DMS79 (cell line): ENCODE results near the gene BTLA.
"Not testable (repeated sequence)": the region's sequence is repeated elsewhere in the genome, so short reads cannot be mapped to it uniquely, and the experiment has no call there.

ENCODE experiments used
- DNase-seq: peaks from one replicate; lab custom pipeline; 2025; lab: John Stamatoyannopoulos, UW

Gene BTLA

GRCh38 chr3:112491373-112491772 is 7.9 kb downstream of the BTLA start:
- DNase-seq, result no peak

- no peak for DNase-seq
Observed at GRCh38 chr3:112489674-112490479, 9.4 kb downstream of the BTLA start.

GRCh38 chr3:112486811-112487505 is 12.3 kb downstream of the BTLA start:
- no peak for DNase-seq

GRCh38 chr3:112484352-112484751 is 14.9 kb downstream of the BTLA start:
- DNase-seq, result no peak

- no peak for DNase-seq
Observed at GRCh38 chr3:112482675-112483074, 16.6 kb downstream of the BTLA start.

GRCh38 chr3:112481302-112481721 is 18.0 kb downstream of the BTLA start:
- DNase-seq, result no peak

GRCh38 chr3:112477891-112478290 is 21.4 kb downstream of the BTLA start:
- DNase-seq, result no peak

GRCh38 chr3:112476346-112476745 is 22.9 kb downstream of the BTLA start:
- DNase-seq, result no peak

GRCh38 chr3:112474796-112475195 is 24.5 kb downstream of the BTLA start:
- no peak for DNase-seq

- no peak for DNase-seq
Observed at GRCh38 chr3:112472691-112473090, 26.6 kb downstream of the BTLA start.

GRCh38 chr3:112471596-112472325 is 27.5 kb downstream of the BTLA start:
- no peak for DNase-seq

- DNase-seq, result no peak
Observed at GRCh38 chr3:112470788-112471187, 28.5 kb downstream of the BTLA start.

GRCh38 chr3:112469671-112470070 is 29.6 kb downstream of the BTLA start:
- DNase-seq, result no peak

GRCh38 chr3:112467539-112467938 is 31.7 kb downstream of the BTLA start:
- DNase-seq, result no peak

GRCh38 chr3:112466020-112466419 is 33.3 kb downstream of the BTLA start:
- DNase-seq, result no peak

GRCh38 chr3:112464264-112464663 is 35.0 kb downstream of the BTLA start:
- no peak for DNase-seq

- no peak for DNase-seq
Observed at GRCh38 chr3:112463250-112463649, 36.0 kb downstream of the BTLA start.

- DNase-seq, result not testable (repeated sequence)
Observed at GRCh38 chr3:112461787-112462186, 37.5 kb downstream of the BTLA start.

- DNase-seq, result no peak
Observed at GRCh38 chr3:112460519-112461195, 38.6 kb downstream of the BTLA start.

- DNase-seq, result no peak
Observed at GRCh38 chr3:112459750-112460149, 39.5 kb downstream of the BTLA start.

- DNase-seq, result no peak
Observed at GRCh38 chr3:112456147-112456546, 43.1 kb downstream of the BTLA start.

- no peak for DNase-seq
Observed at GRCh38 chr3:112448939-112449338, 50.3 kb downstream of the BTLA start.
